ENCODE data around the gene GRB2.
"Not testable (repeated sequence)": the region's sequence is repeated elsewhere in the genome, so short reads cannot be mapped to it uniquely, and the experiment has no call there.

GRB2 gene

GRCh38 chr17:75318615-75319222 lies 86.8 kb downstream of the GRB2 start:
- no peak for DNase-seq (ENCODE audit: low read depth in 2 of 2)

- DNase-seq (ENCODE audit: low read depth in 2 of 2), result no peak
Measured at GRCh38 chr17:75318211-75318610, 87.3 kb downstream of the GRB2 start.

GRCh38 chr17:75317671-75318070 lies 87.8 kb downstream of the GRB2 start:
- DNase-seq (ENCODE audit: low read depth in 2 of 2), result no peak

- no peak for DNase-seq (ENCODE audit: low read depth in 2 of 2)
Measured at GRCh38 chr17:75316253-75316652, 89.2 kb downstream of the GRB2 start.

GRCh38 chr17:75315541-75316243 lies 89.8 kb downstream of the GRB2 start:
- no peak for DNase-seq (ENCODE audit: low read depth in 2 of 2)

GRCh38 chr17:75313941-75314551 lies 91.4 kb downstream of the GRB2 start:
- no peak for DNase-seq (ENCODE audit: low read depth in 2 of 2)

- no peak for DNase-seq (ENCODE audit: low read depth in 2 of 2)
Measured at GRCh38 chr17:75308732-75309629, 96.5 kb downstream of the GRB2 start.

GRCh38 chr17:75307957-75308731 lies 97.3 kb downstream of the GRB2 start:
- DNase-seq (ENCODE audit: low read depth in 2 of 2), result no peak

GRCh38 chr17:75301502-75302206 lies 103.8 kb downstream of the GRB2 start:
- DNase-seq (ENCODE audit: low read depth in 2 of 2), result no peak

GRCh38 chr17:75301049-75301448 lies 104.4 kb downstream of the GRB2 start:
- DNase-seq (ENCODE audit: low read depth in 2 of 2), result no peak

- DNase-seq (ENCODE audit: low read depth in 2 of 2), result no peak
Measured at GRCh38 chr17:75300280-75300679, 105.2 kb downstream of the GRB2 start.

- no peak for DNase-seq (ENCODE audit: low read depth in 2 of 2)
Measured at GRCh38 chr17:75295201-75296158, 110.0 kb downstream of the GRB2 start.

- DNase-seq (ENCODE audit: low read depth in 2 of 2), result not testable (repeated sequence)
Measured at GRCh38 chr17:75292810-75293448, 112.5 kb downstream of the GRB2 start.

- peak; percentile 41 to 52 for DNase-seq (ENCODE audit: low read depth in 2 of 2)
Measured at GRCh38 chr17:75289832-75290337, 115.6 kb downstream of the GRB2 start.

- DNase-seq (ENCODE audit: low read depth in 2 of 2), result peak; percentile 93 to 97
Measured at GRCh38 chr17:75289115-75289831, 116.2 kb downstream of the GRB2 start, which contains the start of gene SLC25A19. Gene SLC25A19, minus strand, starts transcription at chr17:75289433. Its CDS starts 2,669 bp downstream, at chr17:75286764.

GRCh38 chr17:75288770-75289114 lies 116.7 kb downstream of the GRB2 start:
- DNase-seq (ENCODE audit: low read depth in 2 of 2), result peak in 1 of 2 donors; percentile 31

GRCh38 chr17:75288359-75288758 lies 117.1 kb downstream of the GRB2 start:
- no peak for DNase-seq (ENCODE audit: low read depth in 2 of 2)

- no peak for DNase-seq (ENCODE audit: low read depth in 2 of 2)
Measured at GRCh38 chr17:75287221-75287620, 118.3 kb downstream of the GRB2 start.
